ENCODE data around the gene NLK.

DNA sequence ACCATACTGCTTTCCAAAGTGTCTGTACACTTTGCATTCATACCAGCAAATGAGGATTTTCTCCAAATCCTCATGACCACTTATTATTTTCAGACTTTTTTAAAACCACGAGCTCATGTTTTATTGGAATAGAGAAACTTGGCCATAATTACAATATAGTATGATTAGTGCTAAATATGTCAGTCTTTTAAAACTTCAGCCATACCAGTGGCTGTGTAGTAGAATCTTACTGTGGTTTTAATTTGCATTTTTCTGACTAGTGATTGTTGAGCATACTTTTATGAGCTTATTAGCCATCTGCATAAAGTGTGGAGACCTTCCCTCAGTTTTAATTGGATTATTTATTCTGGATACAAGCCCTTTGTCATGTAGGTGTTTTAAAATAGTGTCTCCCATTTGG lies 57.8 kb downstream of the NLK start:
- TF ChIP-seq, protein P1, sequence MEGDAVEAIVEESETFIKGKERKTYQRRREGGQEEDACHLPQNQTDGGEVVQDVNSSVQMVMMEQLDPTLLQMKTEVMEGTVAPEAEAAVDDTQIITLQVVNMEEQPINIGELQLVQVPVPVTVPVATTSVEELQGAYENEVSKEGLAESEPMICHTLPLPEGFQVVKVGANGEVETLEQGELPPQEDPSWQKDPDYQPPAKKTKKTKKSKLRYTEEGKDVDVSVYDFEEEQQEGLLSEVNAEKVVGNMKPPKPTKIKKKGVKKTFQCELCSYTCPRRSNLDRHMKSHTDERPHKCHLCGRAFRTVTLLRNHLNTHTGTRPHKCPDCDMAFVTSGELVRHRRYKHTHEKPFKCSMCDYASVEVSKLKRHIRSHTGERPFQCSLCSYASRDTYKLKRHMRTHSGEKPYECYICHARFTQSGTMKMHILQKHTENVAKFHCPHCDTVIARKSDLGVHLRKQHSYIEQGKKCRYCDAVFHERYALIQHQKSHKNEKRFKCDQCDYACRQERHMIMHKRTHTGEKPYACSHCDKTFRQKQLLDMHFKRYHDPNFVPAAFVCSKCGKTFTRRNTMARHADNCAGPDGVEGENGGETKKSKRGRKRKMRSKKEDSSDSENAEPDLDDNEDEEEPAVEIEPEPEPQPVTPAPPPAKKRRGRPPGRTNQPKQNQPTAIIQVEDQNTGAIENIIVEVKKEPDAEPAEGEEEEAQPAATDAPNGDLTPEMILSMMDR (IDR thresholded peaks at IDR 0.05), result no peak
- no peak for TF ChIP-seq POLR2A (IDR thresholded peaks at IDR 0.05)
- no peak for TF ChIP-seq EP300 (IDR thresholded peaks at IDR 0.05)

All from suprapubic skin (tissue), 3 donors.